ENCODE data around the gene DENND4A.

Gene DENND4A

DNA sequence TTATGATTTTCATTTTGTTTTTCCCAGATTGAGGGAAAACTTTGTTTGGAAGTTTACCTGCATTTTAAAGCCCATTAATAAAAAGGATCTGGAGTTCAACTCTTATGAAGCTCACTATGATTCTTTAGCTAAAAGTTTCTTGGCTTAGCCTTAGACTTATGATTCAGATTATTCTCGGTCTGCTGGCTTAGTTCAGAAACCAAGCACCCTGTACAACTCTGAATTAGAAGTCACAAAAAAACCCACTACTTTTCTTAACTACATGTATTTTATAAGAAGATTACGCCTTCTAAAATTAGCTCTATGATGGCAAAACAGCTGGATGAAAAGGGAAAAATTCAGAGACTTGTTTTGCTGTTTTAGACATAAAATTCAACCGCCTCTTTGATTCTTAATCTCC is 14.3 kb upstream of the DENND4A start:
- ATAC-seq (no peak), DNase-seq (no peak)
- Mint-ChIP-seq H3K4me3 (peak overlapping the region; percentile 24), H3K36me3 (ENCODE audit: low read depth) (no peaks in the 10 kb centered on the region), H3K9me3 (no peaks in the 10 kb centered on the region), H3K27me3 (no peaks in the 10 kb centered on the region), H3K27ac (peak overlapping the region; percentile 22), H3K4me1 (peaks cover 46% of the 10 kb centered on the region)

DNA sequence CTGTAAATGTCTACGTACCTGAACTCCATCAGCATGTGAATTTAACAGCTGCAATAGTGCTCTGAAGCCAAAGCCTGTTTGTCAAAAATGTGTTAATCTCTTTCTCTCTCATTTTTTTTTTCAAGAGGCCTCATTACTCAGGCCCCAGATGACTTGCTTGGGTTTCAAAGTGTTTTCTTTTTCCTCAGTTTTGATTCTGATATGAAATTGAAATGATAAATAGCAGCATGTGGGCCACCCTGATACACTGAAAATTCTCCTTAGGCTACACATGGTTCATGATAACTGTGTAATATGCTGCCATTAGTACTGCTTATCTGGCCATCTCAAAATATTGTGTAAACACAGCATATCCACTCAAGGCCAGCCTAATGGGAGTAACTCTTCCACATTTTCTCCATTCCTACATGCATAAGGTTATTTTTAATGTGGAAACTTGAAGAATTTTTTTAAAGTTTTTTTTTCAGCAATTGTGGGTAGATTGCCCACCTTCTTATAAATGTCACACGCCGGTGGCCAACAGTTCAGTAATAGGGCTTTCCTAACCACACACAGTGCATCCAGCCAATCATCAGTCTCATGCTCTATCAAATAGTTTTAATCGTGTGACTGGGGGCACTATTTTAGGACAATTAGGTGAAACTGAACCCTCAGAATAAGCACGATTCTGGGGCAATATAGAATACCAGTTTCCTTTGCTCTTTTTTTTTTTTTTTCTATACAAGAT is 13.1 kb upstream of the DENND4A start:
- H3K4me1 Mint-ChIP-seq: peaks cover 48% of the 10 kb centered on the region
- H3K27ac Mint-ChIP-seq: peak overlapping the region; percentile 70
- DNase-seq: no peak
- no peaks in the 10 kb centered on the region for H3K27me3 Mint-ChIP-seq
- no peaks in the 10 kb centered on the region for H3K9me3 Mint-ChIP-seq
- peak; percentile 55 for ATAC-seq
- H3K4me3 Mint-ChIP-seq: no peak overlapping the region
- H3K36me3 Mint-ChIP-seq (ENCODE audit: low read depth): no peaks in the 10 kb centered on the region

DNA sequence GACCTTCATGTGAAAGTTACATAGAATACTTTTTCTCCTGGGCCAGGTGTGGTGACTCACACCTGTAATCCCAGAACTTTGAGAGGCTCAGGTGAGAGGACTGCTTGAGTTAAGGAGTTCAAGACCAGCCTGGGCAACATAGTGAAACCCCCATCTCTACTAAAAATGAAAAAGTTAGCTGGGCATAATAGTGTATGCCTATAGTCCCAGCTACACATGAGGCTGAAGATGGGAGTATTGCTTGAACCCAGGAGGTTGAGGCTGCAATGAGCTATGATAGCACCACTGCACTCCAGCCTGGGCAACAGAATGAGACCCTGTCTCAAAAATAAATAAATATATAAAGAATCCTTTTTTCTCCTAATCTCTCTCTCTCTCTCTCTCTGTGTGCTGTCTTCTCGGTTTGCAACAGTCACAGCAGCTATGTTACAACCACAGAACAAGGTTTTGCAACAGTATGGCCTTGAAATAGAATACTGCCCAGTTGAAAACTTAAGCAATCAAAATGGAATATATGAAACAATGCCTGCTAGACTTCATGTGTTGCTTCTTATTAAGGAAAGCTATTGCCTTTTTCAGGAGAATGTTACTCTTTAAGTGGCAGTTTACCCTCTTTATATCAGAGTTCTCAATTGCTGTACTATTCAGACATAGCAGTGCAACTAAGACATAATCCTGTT is 12.3 kb upstream of the DENND4A start:
- Mint-ChIP-seq H3K27me3 (no peaks in the 10 kb centered on the region), H3K9me3 (no peaks in the 10 kb centered on the region), H3K4me1 (peaks cover 43% of the 10 kb centered on the region), H3K4me3 (no peak overlapping the region), H3K36me3 (ENCODE audit: low read depth) (no peaks in the 10 kb centered on the region), H3K27ac (peak overlapping the region; percentile 70)
- no peak for DNase-seq
- no peak for ATAC-seq

DNA sequence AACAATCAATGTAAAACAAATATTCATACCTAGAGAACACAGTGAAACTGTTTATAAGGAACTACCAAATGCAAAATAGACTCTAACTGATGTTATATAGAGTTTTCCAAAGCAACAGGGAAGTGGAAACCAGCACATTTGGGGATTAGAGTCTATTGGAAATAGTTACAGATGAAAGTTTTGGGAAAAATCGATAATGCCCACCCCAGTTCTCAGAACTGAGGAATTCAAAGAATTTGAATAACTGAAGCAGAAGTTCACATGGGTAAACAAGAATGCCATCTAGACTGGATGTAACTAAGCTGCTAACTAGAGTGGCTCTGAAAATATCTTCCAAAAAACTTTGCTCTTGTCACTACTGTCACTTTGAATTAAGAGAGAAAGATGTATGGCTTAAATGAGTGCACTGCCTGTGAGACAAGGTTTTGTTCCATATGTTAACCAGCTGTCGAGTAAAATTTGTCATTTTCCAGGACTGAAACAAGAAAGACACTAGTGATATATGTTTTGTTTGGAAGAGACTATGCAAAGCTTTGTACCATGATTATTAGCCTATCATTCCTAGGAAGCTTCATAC is 9.2 kb upstream of the DENND4A start:
- H3K36me3 Mint-ChIP-seq (ENCODE audit: low read depth): no peaks in the 10 kb centered on the region
- no peaks in the 10 kb centered on the region for H3K9me3 Mint-ChIP-seq
- DNase-seq (no peak), ATAC-seq (no peak)
- H3K27ac Mint-ChIP-seq: no peak overlapping the region
- no peak overlapping the region for H3K4me3 Mint-ChIP-seq
- H3K4me1 Mint-ChIP-seq: peaks cover 50% of the 10 kb centered on the region
- H3K27me3 Mint-ChIP-seq: no peaks in the 10 kb centered on the region

DNA sequence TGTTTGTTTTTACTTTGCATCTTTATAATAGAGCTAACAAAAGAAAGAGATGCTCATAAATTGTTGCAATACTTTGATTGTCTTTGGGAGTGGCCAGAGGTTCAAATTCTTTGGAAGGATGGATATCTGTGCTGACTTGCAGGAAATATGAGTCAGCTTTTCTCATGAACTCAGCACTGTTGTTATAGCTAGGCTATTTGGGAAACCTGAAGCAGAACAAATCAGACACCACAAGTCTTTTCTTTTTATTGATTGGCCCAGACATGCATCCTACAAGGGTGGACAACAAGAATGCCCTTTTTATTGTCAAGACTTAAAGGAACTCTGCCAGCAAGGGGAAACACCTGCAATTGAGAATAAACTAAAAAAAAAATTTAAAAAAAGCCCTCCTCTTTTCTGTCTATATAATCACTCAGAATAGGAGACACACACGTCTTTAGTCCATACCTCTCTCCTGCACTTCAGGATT is 4.6 kb upstream of the DENND4A start:
- H3K9me3 Mint-ChIP-seq: no peaks in the 10 kb centered on the region
- H3K36me3 Mint-ChIP-seq (ENCODE audit: low read depth): no peaks in the 10 kb centered on the region
- peak overlapping the region; percentile 61 for H3K27ac Mint-ChIP-seq
- H3K4me3 Mint-ChIP-seq: no peak overlapping the region
- no peaks in the 10 kb centered on the region for H3K27me3 Mint-ChIP-seq
- H3K4me1 Mint-ChIP-seq: peaks cover 61% of the 10 kb centered on the region
- no peak for DNase-seq
- ATAC-seq: no peak

DNA sequence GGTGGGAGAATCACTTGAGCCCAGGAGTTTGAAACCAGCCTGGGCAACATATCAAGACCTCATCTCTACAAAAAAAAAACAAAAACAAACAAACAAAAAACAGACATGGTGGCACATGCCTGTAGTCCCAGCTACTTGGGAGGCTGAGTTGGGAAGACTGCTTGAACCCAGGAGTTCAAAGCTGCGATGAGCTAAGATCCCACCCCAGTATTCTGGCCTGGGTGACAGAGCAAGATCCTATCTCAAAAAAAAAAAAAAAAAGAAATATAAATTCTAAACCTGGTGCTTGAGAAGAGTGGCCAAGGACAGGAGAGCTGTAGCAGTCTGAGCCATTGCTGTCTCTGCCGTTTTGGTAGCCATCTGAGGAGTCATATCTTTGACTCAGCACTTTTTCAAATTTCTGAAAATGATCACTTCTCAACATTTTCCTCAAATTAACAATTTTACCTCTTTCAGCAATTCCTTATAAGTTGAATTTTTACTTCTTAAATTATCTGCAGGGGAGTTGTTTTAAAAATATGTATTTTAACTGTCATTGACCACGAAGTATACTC is 3.6 kb upstream of the DENND4A start:
- Mint-ChIP-seq H3K9me3 (no peaks in the 10 kb centered on the region), H3K36me3 (ENCODE audit: low read depth) (peaks cover 2% of the 10 kb centered on the region), H3K27ac (no peak overlapping the region), H3K4me1 (peaks cover 55% of the 10 kb centered on the region), H3K27me3 (no peaks in the 10 kb centered on the region), H3K4me3 (no peak overlapping the region)
- ATAC-seq (no peak), DNase-seq (no peak)

DNA sequence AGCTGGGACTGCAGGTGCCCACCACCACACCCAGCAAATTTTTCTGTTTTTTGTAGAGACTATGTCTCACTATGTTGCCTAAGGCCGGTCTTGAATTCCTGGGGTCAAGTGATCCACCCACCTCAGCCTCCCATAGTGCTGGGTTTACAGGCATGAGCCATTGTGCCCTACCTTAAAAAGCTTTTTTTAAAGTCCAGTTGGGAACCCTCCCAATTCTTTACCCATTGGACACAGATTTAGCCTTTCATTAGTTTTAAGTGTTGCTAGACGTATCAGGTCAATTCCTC is 1.7 kb upstream of the DENND4A start:
- Mint-ChIP-seq H3K4me1 (peaks cover 69% of the 10 kb centered on the region), H3K4me3 (peak overlapping the region; percentile 63)
- ATAC-seq: no peak

DNA sequence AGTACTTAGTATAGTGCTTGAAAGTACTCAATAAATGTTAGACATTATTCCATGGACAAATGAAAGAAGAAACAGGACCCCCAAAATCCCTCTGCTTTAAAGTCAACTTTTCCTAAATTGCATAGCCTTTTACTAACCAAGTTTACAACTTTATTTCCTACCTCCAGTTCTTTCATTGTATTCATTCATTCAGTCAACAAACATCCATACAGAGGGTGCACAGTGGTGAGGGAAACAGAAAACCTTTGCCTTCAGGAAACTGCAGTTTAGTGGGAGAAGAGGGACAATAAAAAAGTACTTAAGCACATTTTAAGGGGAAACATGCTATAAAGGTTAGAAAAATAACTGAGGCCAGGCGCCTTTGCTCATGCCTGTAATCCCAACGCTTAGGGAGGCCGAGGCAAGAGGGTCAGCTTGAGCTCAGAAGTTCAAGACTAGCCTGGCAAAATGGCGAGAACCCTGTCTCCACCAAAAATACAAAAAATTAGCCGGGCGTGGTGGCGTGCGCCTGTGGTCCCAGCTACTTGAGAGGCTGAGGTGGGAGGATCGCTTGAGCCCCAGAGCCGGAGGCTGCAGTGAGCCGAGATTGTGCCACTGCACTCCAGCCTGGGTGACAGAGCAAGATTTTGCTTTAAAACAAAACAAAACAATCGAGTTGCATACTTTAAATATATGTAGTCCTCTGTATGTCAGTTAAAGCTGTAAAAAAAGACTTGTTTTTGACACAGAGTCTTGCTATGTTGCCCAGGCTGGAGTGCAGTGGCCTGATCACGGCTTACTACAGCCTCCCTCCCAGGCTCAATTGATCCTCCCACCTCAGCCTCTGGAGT is 1.1 kb upstream of the DENND4A start:
- Mint-ChIP-seq H3K4me3 (peak overlapping the region; percentile 85), H3K27ac (peak overlapping the region; percentile 100), H3K9me3 (no peaks in the 10 kb centered on the region), H3K27me3 (no peaks in the 10 kb centered on the region), H3K4me1 (peaks cover 73% of the 10 kb centered on the region), H3K36me3 (ENCODE audit: low read depth) (peaks cover 13% of the 10 kb centered on the region)
- no peak for DNase-seq
- ATAC-seq: no peak

More for the DNA sequence above, 1.7 kb upstream of the DENND4A start:
- peak overlapping the region; percentile 75 for H3K27ac Mint-ChIP-seq
- H3K27me3 Mint-ChIP-seq: no peaks in the 10 kb centered on the region
- no peaks in the 10 kb centered on the region for H3K9me3 Mint-ChIP-seq
- DNase-seq: no peak
- H3K36me3 Mint-ChIP-seq (ENCODE audit: low read depth): peaks cover 13% of the 10 kb centered on the region

DNA sequence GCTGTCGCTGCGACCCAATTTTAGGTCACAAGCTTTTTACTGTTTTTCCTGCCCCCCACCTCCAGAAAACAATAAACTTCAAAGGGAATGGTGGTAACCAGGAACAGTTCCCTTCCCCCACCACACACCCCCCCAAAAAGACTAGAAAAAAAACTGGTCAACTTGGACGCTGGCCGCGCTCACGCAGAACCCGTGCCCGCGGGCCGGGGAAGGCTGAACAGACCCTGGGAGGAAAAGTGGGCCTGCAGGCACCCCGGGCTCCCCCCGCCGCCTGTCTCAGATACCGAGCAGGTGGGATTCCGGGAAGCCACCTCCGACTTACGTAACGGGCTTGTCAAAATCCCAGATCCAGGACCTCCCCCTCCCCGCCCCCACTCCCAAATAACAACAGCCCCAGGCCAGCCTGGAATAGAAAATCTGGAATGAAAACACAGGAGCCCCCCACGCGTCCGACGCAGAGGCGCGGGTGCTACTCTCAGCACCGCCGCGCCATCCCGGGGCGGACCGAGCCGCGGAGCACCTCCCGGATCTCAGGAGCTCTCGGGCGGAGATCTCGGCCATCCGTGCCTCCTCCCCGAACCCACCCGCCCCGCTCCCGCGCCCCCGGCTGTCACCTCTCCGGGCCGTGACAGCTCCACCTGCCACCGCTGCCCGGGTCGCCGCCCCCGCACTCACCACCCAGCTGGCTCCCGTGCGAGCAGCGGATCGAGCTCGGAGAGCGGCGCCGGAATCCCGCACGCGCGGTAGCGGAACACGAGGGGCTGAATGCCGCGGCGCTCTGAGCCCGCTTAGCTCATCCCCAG is 557 bp downstream of the DENND4A start:
- H3K4me3 Mint-ChIP-seq: peak overlapping the region; percentile 85
- H3K27ac Mint-ChIP-seq: peak overlapping the region; percentile 67
- H3K36me3 Mint-ChIP-seq (ENCODE audit: low read depth): peaks cover 18% of the 10 kb centered on the region
- no peaks in the 10 kb centered on the region for H3K9me3 Mint-ChIP-seq
- no peaks in the 10 kb centered on the region for H3K27me3 Mint-ChIP-seq
- DNase-seq (peak; percentile 61), ATAC-seq (peak; percentile 18)
- peaks cover 71% of the 10 kb centered on the region for H3K4me1 Mint-ChIP-seq

DNA sequence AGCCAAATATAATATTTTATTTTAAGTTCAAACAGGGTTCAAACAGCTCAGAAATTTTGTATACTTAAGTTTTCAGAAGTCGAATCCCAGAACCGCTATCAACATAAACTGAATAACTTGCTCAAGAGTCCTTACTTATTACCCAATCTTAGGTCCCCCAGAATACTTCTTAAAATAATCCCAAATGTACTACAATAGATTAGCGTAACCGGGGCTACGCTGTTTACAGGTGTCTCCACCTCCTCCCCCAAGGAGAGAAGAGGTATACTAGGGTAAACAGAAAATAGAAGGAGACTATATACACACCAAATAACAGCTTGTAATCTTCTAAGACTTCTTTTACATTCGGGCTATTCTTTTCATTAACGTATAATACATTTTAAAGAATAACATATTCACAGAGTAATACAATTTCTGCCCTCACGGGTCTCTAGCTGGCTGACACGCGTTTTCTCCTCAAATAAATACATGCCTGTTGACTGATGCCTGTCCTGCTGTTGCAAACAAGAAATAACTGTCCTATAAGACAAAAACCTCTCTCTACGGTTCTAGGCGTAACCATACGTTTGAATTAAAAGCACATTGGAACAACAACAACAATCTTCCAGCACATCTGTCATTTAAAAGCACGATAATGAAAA is 1.3 kb downstream of the DENND4A start:
- Mint-ChIP-seq H3K36me3 (ENCODE audit: low read depth) (peaks cover 18% of the 10 kb centered on the region), H3K4me3 (peak overlapping the region; percentile 85), H3K27me3 (no peaks in the 10 kb centered on the region), H3K4me1 (peaks cover 68% of the 10 kb centered on the region), H3K27ac (peak overlapping the region; percentile 67), H3K9me3 (no peaks in the 10 kb centered on the region)
- DNase-seq (no peak), ATAC-seq (no peak)

DNA sequence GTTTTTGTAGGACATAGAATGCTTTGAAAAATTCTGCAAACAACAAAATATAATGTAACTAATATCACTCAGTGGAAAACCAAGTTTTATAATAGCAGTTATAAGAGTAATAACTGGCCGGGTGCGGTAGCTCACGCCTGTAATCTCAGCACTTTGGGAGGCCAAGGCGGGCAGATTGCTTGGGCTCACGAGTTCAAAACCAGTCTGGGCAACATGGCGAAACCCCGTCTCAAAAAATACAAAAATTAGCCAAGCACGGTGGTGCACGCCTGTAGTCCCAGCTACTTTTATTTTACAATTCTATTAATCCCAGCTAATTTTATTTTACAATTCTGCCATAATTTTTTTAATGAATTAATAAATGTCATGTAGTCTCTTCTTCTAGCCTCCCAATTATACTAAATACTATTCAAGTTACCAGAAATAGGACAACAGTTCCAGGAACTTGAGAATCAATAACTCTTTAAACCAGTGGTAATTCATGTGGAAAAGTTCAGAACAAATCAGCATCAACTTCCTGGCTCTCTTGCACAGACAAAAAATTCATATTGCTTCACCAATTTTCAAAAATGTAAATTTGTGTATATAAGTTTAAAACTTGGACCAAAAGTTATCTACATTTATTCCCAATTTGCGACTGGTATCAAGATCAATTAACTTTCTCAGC is 2.2 kb downstream of the DENND4A start:
- Mint-ChIP-seq H3K27ac (peak overlapping the region; percentile 67), H3K27me3 (no peaks in the 10 kb centered on the region), H3K36me3 (ENCODE audit: low read depth) (peaks cover 21% of the 10 kb centered on the region), H3K4me1 (peaks cover 65% of the 10 kb centered on the region), H3K9me3 (no peaks in the 10 kb centered on the region), H3K4me3 (peak overlapping the region; percentile 85)
- DNase-seq (no peak), ATAC-seq (no peak)

DNA sequence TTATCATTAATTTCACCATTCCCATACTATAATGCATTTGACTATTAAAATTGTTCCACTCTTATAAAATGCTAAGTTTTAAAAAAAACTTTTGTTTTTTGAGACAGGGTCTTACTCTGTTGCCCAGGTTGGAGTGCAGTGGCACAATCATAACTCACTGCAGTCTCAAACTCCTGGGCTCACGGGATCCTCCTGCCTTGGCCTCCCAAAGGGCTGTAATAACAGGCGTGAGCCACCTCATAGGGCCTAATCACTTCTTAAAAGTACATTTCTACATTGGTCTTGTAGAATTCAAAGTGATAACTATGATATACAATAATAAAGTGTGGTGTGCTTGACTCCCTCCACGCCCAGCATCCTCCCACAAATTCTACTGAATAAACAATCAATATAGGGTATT is 3.0 kb downstream of the DENND4A start:
- DNase-seq (no peak), ATAC-seq (no peak)
- Mint-ChIP-seq H3K36me3 (ENCODE audit: low read depth) (peaks cover 26% of the 10 kb centered on the region), H3K9me3 (no peaks in the 10 kb centered on the region), H3K27me3 (no peaks in the 10 kb centered on the region), H3K4me1 (peaks cover 57% of the 10 kb centered on the region), H3K4me3 (peak overlapping the region; percentile 85), H3K27ac (peak overlapping the region; percentile 67)

DNA sequence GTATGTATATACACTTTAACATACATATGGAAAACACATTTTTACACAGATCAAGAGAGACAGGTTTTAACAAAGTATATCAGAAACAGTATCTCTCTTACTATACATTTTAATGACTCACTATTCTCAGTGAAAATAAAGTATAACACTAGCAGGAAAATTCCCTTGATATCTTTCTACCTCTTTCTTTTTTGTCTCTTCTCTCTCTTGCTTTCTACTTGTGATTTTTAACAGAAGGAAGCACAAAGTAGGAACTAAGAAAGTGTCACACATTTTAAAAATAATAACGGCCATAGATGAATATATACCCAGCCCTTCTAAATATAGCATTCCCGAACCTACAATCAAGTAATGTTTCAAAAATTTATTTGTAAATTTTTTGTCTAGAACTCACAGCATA is 4.8 kb downstream of the DENND4A start:
- ATAC-seq: no peak
- Mint-ChIP-seq H3K36me3 (ENCODE audit: low read depth) (peaks cover 36% of the 10 kb centered on the region), H3K4me3 (peak overlapping the region; percentile 67), H3K27me3 (no peaks in the 10 kb centered on the region), H3K4me1 (peaks cover 51% of the 10 kb centered on the region), H3K9me3 (no peaks in the 10 kb centered on the region), H3K27ac (peak overlapping the region; percentile 84)
- DNase-seq: no peak
